Measurements from ENCODE around the gene AGXT.
A peak's percentile ranks its signal among the peaks of the same experiment; 100 is the strongest.

AGXT gene

GRCh38 chr2:240892356-240892755 is 23.7 kb downstream of the AGXT start:
- Histone ChIP-seq H3K36me3 (ENCODE audit: insufficient read depth, low read length) (no peaks in the 10 kb centered on the region), H3K4me1 (ENCODE audit: control insufficient read depth, insufficient read depth, low read length) (peaks cover 13% of the 10 kb centered on the region), H3K9me3 (replicated peaks; ENCODE audit: low read length) (no peaks in the 10 kb centered on the region), H3K27me3 (ENCODE audit: control insufficient read depth, insufficient read depth, low read length) (peaks cover 14% of the 10 kb centered on the region), H3K4me2 (ENCODE audit: low read length) (no peak overlapping the region), H3K9ac (ENCODE audit: low read depth, low read length) (no peak overlapping the region), H3K4me3 (ENCODE audit: low read length) (no peak overlapping the region)

GRCh38 chr2:240892925-240893324 is 24.3 kb downstream of the AGXT start:
- Histone ChIP-seq H3K27me3 (ENCODE audit: control insufficient read depth, insufficient read depth, low read length) (peaks cover 14% of the 10 kb centered on the region), H3K36me3 (ENCODE audit: insufficient read depth, low read length) (no peaks in the 10 kb centered on the region), H3K4me2 (ENCODE audit: low read length) (no peak overlapping the region), H3K4me1 (ENCODE audit: control insufficient read depth, insufficient read depth, low read length) (peaks cover 13% of the 10 kb centered on the region), H3K9ac (ENCODE audit: low read depth, low read length) (no peak overlapping the region), H3K4me3 (ENCODE audit: low read length) (no peak overlapping the region), H3K9me3 (replicated peaks; ENCODE audit: low read length) (no peaks in the 10 kb centered on the region)

GRCh38 chr2:240893363-240893844 is 24.8 kb downstream of the AGXT start:
- H3K9me3 ChIP-seq (replicated peaks; ENCODE audit: low read length): no peaks in the 10 kb centered on the region
- H3K36me3 ChIP-seq (ENCODE audit: insufficient read depth, low read length): no peaks in the 10 kb centered on the region
- peaks cover 14% of the 10 kb centered on the region for H3K27me3 ChIP-seq (ENCODE audit: control insufficient read depth, insufficient read depth, low read length)
- H3K9ac ChIP-seq (ENCODE audit: low read depth, low read length): no peak overlapping the region
- H3K4me1 ChIP-seq (ENCODE audit: control insufficient read depth, insufficient read depth, low read length): peaks cover 13% of the 10 kb centered on the region
- no peak overlapping the region for H3K4me3 ChIP-seq (ENCODE audit: low read length)
- H3K4me2 ChIP-seq (ENCODE audit: low read length): peak overlapping the region; percentile 52

- H3K4me3 ChIP-seq (ENCODE audit: low read length): no peak overlapping the region
- no peaks in the 10 kb centered on the region for H3K36me3 ChIP-seq (ENCODE audit: insufficient read depth, low read length)
- H3K4me1 ChIP-seq (ENCODE audit: control insufficient read depth, insufficient read depth, low read length): peaks cover 13% of the 10 kb centered on the region
- no peaks in the 10 kb centered on the region for H3K9me3 ChIP-seq (replicated peaks; ENCODE audit: low read length)
- H3K27me3 ChIP-seq (ENCODE audit: control insufficient read depth, insufficient read depth, low read length): peaks cover 14% of the 10 kb centered on the region
- peak overlapping the region; percentile 52 for H3K4me2 ChIP-seq (ENCODE audit: low read length)
- no peak overlapping the region for H3K9ac ChIP-seq (ENCODE audit: low read depth, low read length)
Observed at GRCh38 chr2:240894006-240894405, 25.4 kb downstream of the AGXT start.

DNA sequence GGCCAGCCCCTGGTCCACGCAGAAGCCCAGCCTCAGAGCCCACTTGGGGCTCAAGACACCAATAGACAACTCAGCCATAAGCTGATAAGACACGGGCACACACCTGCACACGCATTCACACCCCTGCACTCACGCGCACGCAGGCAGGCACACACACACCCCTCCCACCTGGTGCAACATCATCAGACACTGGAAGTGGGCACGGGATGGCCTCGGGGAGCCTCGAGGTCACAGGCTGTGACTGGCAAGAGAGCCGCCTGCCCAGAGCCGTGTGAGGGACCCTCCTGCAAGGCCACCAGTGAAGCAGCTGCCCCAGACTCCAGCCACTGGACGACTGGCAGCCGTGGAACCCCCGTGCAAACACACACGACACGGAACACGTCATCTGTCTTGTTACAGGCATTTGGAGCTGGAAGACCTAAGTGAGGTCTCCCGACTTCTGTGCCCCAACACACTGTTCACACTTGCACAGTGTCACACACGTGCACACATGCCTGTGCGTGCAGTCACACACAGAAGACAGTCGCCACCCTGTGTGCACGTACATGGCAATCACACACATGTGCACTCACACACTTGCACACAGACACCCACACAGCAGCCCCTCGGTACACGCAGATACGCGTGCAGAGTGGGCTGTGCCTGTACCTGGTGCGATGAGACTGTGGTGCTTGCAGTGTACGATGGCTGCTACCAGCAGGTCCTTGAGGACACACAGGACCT is 26.4 kb downstream of the AGXT start:
- H3K4me1 ChIP-seq (ENCODE audit: control insufficient read depth, insufficient read depth, low read length): peaks cover 13% of the 10 kb centered on the region
- H3K9ac ChIP-seq (ENCODE audit: low read depth, low read length): no peak overlapping the region
- no peaks in the 10 kb centered on the region for H3K9me3 ChIP-seq (replicated peaks; ENCODE audit: low read length)
- H3K4me3 ChIP-seq (ENCODE audit: low read length): no peak overlapping the region
- H3K36me3 ChIP-seq (ENCODE audit: insufficient read depth, low read length): no peaks in the 10 kb centered on the region
- no peak overlapping the region for H3K4me2 ChIP-seq (ENCODE audit: low read length)
- H3K27me3 ChIP-seq (ENCODE audit: control insufficient read depth, insufficient read depth, low read length): peaks cover 14% of the 10 kb centered on the region

DNA sequence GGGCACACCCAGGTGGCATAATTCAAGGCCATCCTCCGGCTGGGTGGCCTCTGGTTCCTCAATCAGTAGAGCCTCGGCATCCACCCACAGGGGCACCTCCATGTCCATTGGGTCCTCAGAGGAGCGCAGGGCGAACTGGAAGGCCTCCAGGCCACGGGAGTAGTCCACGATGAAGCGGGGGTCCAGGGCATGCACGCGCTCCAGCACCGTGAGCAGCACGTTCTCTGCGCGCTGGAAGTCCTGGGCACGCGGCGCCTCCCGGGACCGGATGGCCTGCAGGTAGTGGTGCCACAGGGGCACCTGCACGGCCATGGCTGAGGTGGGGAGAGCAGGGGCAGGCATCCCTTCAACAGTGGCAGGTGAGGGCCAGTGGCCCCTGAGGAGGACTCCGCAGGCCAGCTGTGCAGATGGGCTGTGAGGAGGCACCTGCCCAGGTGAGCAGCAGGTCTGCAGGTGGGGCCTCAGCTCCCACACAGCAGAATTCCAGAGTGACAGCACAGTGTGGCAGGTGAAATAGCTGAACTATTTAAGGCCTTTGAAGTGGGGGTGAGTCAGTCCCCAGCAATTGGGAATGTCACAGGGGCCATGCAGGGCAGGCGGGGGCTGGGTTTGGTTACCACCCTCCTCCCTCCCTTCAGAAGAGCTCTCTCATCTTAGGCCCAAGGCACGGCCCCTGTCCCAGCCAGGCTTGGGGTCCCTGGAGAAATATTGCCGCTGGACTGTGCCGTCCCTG is 27.2 kb downstream of the AGXT start, which contains the start of gene MAB21L4:
TSS of gene MAB21L4 (minus strand) at position 501 of the 733 bp plus-strand sequence. CDS start at position 342, 159 bp downstream.
- Histone ChIP-seq H3K9ac (ENCODE audit: low read depth, low read length) (no peak within 1 kb of the TSS), H3K4me2 (ENCODE audit: low read length) (no peak within 1 kb of the TSS), H3K27me3 (ENCODE audit: control insufficient read depth, insufficient read depth, low read length) (peaks cover 14% of the 10 kb centered on the region), H3K9me3 (replicated peaks; ENCODE audit: low read length) (no peaks in the 10 kb centered on the region), H3K4me3 (ENCODE audit: low read length) (no peak within 1 kb of the TSS), H3K4me1 (ENCODE audit: control insufficient read depth, insufficient read depth, low read length) (peaks cover 13% of the 10 kb centered on the region), H3K36me3 (ENCODE audit: insufficient read depth, low read length) (no peaks in the 10 kb centered on the region)

GRCh38 chr2:240896394-240896793 is 27.8 kb downstream of the AGXT start:
- Histone ChIP-seq H3K27me3 (ENCODE audit: control insufficient read depth, insufficient read depth, low read length) (peaks cover 10% of the 10 kb centered on the region), H3K4me2 (ENCODE audit: low read length) (no peak overlapping the region), H3K9ac (ENCODE audit: low read depth, low read length) (no peak overlapping the region), H3K4me3 (ENCODE audit: low read length) (no peak overlapping the region), H3K4me1 (ENCODE audit: control insufficient read depth, insufficient read depth, low read length) (peaks cover 13% of the 10 kb centered on the region), H3K9me3 (replicated peaks; ENCODE audit: low read length) (no peaks in the 10 kb centered on the region), H3K36me3 (ENCODE audit: insufficient read depth, low read length) (no peaks in the 10 kb centered on the region)

- H3K4me1 ChIP-seq (ENCODE audit: control insufficient read depth, insufficient read depth, low read length): peaks cover 13% of the 10 kb centered on the region
- no peaks in the 10 kb centered on the region for H3K36me3 ChIP-seq (ENCODE audit: insufficient read depth, low read length)
- H3K4me2 ChIP-seq (ENCODE audit: low read length): no peak overlapping the region
- H3K4me3 ChIP-seq (ENCODE audit: low read length): no peak overlapping the region
- peaks cover 3% of the 10 kb centered on the region for H3K27me3 ChIP-seq (ENCODE audit: control insufficient read depth, insufficient read depth, low read length)
- H3K9ac ChIP-seq (ENCODE audit: low read depth, low read length): no peak overlapping the region
- no peaks in the 10 kb centered on the region for H3K9me3 ChIP-seq (replicated peaks; ENCODE audit: low read length)
Observed at GRCh38 chr2:240896871-240897692, 28.5 kb downstream of the AGXT start.

DNA sequence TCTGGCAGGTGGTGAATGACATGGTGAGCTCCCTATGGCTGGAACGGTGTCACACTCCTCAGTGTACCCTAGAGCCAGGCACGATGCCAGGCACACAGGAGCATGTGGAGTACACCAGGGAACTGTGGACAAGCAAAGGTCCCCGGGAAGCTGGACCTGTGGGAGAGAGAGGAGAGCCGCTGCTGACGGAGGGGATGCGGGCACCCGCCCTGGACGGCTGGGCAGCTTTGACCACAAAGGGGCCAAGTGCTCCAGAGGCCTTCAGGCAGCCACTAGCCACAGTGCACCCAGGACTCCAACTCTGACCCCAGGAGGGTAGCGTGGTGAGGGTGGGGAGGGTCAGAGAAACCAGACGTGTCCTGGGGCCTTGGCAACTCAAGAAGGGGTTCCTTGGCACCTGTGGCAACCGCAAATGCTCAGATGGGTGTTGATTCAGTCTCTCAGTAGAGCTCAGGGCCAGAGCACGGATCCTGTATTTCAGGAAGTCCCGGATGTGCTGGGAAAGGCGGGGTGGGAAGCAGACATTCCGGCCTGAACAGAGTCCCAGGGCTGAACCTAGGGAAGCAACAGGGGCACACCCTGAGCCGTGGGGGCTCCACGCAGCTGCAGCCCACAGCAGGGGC is 29.6 kb downstream of the AGXT start:
- Histone ChIP-seq H3K36me3 (ENCODE audit: insufficient read depth, low read length) (no peaks in the 10 kb centered on the region), H3K4me2 (ENCODE audit: low read length) (no peak overlapping the region), H3K9ac (ENCODE audit: low read depth, low read length) (no peak overlapping the region), H3K27me3 (ENCODE audit: control insufficient read depth, insufficient read depth, low read length) (no peaks in the 10 kb centered on the region), H3K9me3 (replicated peaks; ENCODE audit: low read length) (no peaks in the 10 kb centered on the region), H3K4me1 (ENCODE audit: control insufficient read depth, insufficient read depth, low read length) (peaks cover 10% of the 10 kb centered on the region), H3K4me3 (ENCODE audit: low read length) (no peak overlapping the region)

- Histone ChIP-seq H3K36me3 (ENCODE audit: insufficient read depth, low read length) (no peaks in the 10 kb centered on the region), H3K4me2 (ENCODE audit: low read length) (no peak overlapping the region), H3K27me3 (ENCODE audit: control insufficient read depth, insufficient read depth, low read length) (no peaks in the 10 kb centered on the region), H3K9ac (ENCODE audit: low read depth, low read length) (no peak overlapping the region), H3K4me3 (ENCODE audit: low read length) (no peak overlapping the region), H3K9me3 (replicated peaks; ENCODE audit: low read length) (no peaks in the 10 kb centered on the region), H3K4me1 (ENCODE audit: control insufficient read depth, insufficient read depth, low read length) (peaks cover 3% of the 10 kb centered on the region)
Observed at GRCh38 chr2:240898731-240899467, 30.3 kb downstream of the AGXT start.

All from skeletal muscle satellite cell (primary cell).